SK-N-SH (cell line): Measurements from ENCODE around the gene MLLT1. TPM values are rescaled to one million over a fixed set of nuclear protein-coding genes. Genes with fewer than 3 reads are reported as not detected.

ENCODE experiments used
- CTCF ChIA-PET: fragments of 300-600, 350-600 bp; formaldehyde crosslinking; extraction: SDS; loops from one replicate; lab custom pipeline; 2021; lab: Yijun Ruan, JAX
- POLR2A ChIA-PET: fragments of 350-600 bp; sonication (Branson Sonifier 250); formaldehyde crosslinking; extraction: SDS; loops from one replicate; lab custom pipeline; 2020; ENCODE audit warnings: antibody characterized with exemption, inconsistent platforms; lab: Yijun Ruan, JAX
- DNase-seq: peaks from one replicate; pipeline ENCODE4 v3.0.0; 2012
- H2AFZ ChIP-seq: fragments of 200-600 bp; sonication (generic); 2 replicates; pipeline ENCODE4 v1.8.1; 2016; ENCODE audit warnings: antibody characterized with exemption, mild to moderate bottlenecking, low read depth
- H3F3A ChIP-seq: fragments of 200-600 bp; sonication (generic); replicated peaks from 2 replicates; pipeline ENCODE3; 2016; ENCODE audit warnings: antibody characterized with exemption, mild to moderate bottlenecking; ENCODE audit not compliant: insufficient read depth
- H3K27ac ChIP-seq, 2 experiments: fragments of 200-500 bp in 1 of 2; fragments of 200-600 bp in 1 of 2; sonication (Bioruptor generic) in 1 of 2; sonication (generic), shearing (Covaris generic) in 1 of 2; 2 replicates each; pipeline versions ENCODE4 v1.5.1 to v1.6.1; 2014 to 2016; ENCODE audit warnings: low read depth in 2 of 2, inconsistent platforms in 1 of 2, low read length in 1 of 2, mild to moderate bottlenecking in 1 of 2, mixed read lengths in 1 of 2
- H3K27me3 ChIP-seq: fragments of 200-600 bp; sonication (generic), shearing (Covaris generic); 2 replicates; pipeline ENCODE4 v1.6.1; 2016; ENCODE audit warnings: mixed run types; ENCODE audit not compliant: insufficient read depth
- H3K36me3 ChIP-seq, 2 experiments: fragments of 200-500 bp in 1 of 2; fragments of 200-600 bp in 1 of 2; sonication (Bioruptor generic) in 1 of 2; sonication (generic) in 1 of 2; replicated peaks in 1 of 2; 2 replicates each; pipeline versions ENCODE3 to v1.5.1; 2014 to 2016; ENCODE audit warnings: low read length in 1 of 2, mild to moderate bottlenecking in 1 of 2; ENCODE audit not compliant: insufficient read depth in 2 of 2, control insufficient read depth in 1 of 2
- H3K4me1 ChIP-seq, 2 experiments: fragments of 200-500 bp in 1 of 2; fragments of 200-600 bp in 1 of 2; sonication (Bioruptor generic) in 1 of 2; sonication (generic), shearing (Covaris generic) in 1 of 2; 2 replicates each; pipeline versions ENCODE4 v1.5.1 to v1.6.1; 2014 to 2016; ENCODE audit warnings: low read depth in 1 of 2, low read length in 1 of 2, mixed run types in 1 of 2; ENCODE audit not compliant: insufficient read depth in 2 of 2, control insufficient read depth in 1 of 2
- H3K4me2 ChIP-seq: fragments of 200-600 bp; sonication (generic), shearing (Covaris generic); 2 replicates; pipeline ENCODE4 v1.6.1; 2017; ENCODE audit warnings: mixed run types
- H3K4me3 ChIP-seq, 2 experiments: fragments of 200-500 bp in 1 of 2; fragments of 200-600 bp in 1 of 2; sonication (Bioruptor generic) in 1 of 2; sonication (generic), shearing (Covaris generic) in 1 of 2; 2 replicates each; pipeline versions ENCODE4 v1.5.1 to v1.8.1; 2014 to 2016; ENCODE audit warnings: low read depth in 2 of 2, inconsistent platforms in 1 of 2, low read length in 1 of 2, mild to moderate bottlenecking in 1 of 2, mixed read lengths in 1 of 2, moderate library complexity in 1 of 2
- H3K79me2 ChIP-seq: fragments of 200-600 bp; sonication (generic); 2 replicates; pipeline ENCODE4 v1.8.1; 2017; ENCODE audit warnings: mild to moderate bottlenecking; ENCODE audit not compliant: insufficient read depth
- H3K9ac ChIP-seq: fragments of 200-600 bp; sonication (generic); 2 replicates; pipeline ENCODE4 v1.6.1; 2017; ENCODE audit warnings: mixed run types
- H3K9me2 ChIP-seq: fragments of 200-600 bp; sonication (generic); 2 replicates; pipeline ENCODE4 v1.6.1; 2017; ENCODE audit warnings: mixed run types
- H3K9me3 ChIP-seq: fragments of 200-600 bp; sonication (generic); 2 replicates; pipeline ENCODE4 v1.6.1; 2017; ENCODE audit warnings: mixed run types, mild to moderate bottlenecking, moderate library complexity
- H4K20me1 ChIP-seq: fragments of 200-600 bp; sonication (generic); 2 replicates; pipeline ENCODE4 v1.6.1; 2017; ENCODE audit warnings: mild to moderate bottlenecking, mixed run types; ENCODE audit not compliant: insufficient read depth
- CTCF ChIP-seq: fragments of 200-600 bp; sonication (generic); IDR thresholded peaks from 2 replicates; pipeline ENCODE4 v1.6.1; 2017; ENCODE audit warnings: antibody characterized with exemption, mild to moderate bottlenecking, moderate library complexity
- GABPA ChIP-seq: IDR thresholded peaks from 2 replicates; pipeline ENCODE4 v1.4.0; 2012; ENCODE audit warnings: low read depth, mild to moderate bottlenecking
- IRF3 ChIP-seq: fragments of 150-350 bp; IDR thresholded peaks from 2 replicates; pipeline ENCODE4 v1.6.1; 2016; ENCODE audit warnings: mild to moderate bottlenecking, low read depth, low read length
- JUND ChIP-seq: IDR thresholded peaks from 2 replicates; pipeline ENCODE4 v1.4.0; 2012
- MAX ChIP-seq: IDR thresholded peaks from 2 replicates; pipeline ENCODE4 v1.4.0; 2012; ENCODE audit warnings: low read depth
- MXI1 ChIP-seq: IDR thresholded peaks from 2 replicates; pipeline ENCODE4 v1.6.1; 2012; ENCODE audit warnings: mild to moderate bottlenecking, low read depth, low read length, improper control_type of control experiment
- NFIC ChIP-seq: IDR thresholded peaks from 2 replicates; pipeline ENCODE4 v1.4.0; 2012; ENCODE audit warnings: borderline replicate concordance
- RAD21 ChIP-seq: IDR thresholded peaks from 2 replicates; pipeline ENCODE4 v1.6.1; 2012; ENCODE audit warnings: mild to moderate bottlenecking, low read length
- RFX5 ChIP-seq: IDR thresholded peaks from 2 replicates; pipeline ENCODE4 v1.6.1; 2012; ENCODE audit warnings: mild to moderate bottlenecking, improper control_type of control experiment, low read length
- RXRA ChIP-seq: IDR thresholded peaks from 2 replicates; pipeline ENCODE4 v1.4.0; 2012; ENCODE audit warnings: low read depth, mild to moderate bottlenecking, borderline replicate concordance
- SMC3 ChIP-seq: IDR thresholded peaks from 2 replicates; pipeline ENCODE4 v1.6.1; 2012; ENCODE audit warnings: low read depth, low read length, improper control_type of control experiment
- TCF12 ChIP-seq: IDR thresholded peaks from 2 replicates; pipeline ENCODE4 v1.4.0; 2012
- USF1 ChIP-seq: IDR thresholded peaks from 2 replicates; pipeline ENCODE4 v1.4.0; 2012; ENCODE audit warnings: low read depth, borderline replicate concordance
- YY1 ChIP-seq: IDR thresholded peaks from 2 replicates; pipeline ENCODE4 v1.4.0; 2012; ENCODE audit warnings: low read depth, mild to moderate bottlenecking
- WGBS: methylation state at CpG from one replicate; pipeline ENCODE4 v1.1.6; 2017; ENCODE audit warnings: low lambda C conversion rate; 5-methylcytosine and 5-hydroxymethylcytosine counted together
- polyA plus RNA-seq, 3 experiments: library from polyadenylated mRNA; depleted of rRNA; stranded (reverse); fragments of >200 nt; gene quantifications; 2 replicates each; pipeline ENCODE4 v1.2.3, GENCODE V29; 2012

Gene MLLT1
- polyA plus RNA-seq, 1 of the 3 experiments (the other 2 are of a cell fraction) = 19.0 TPM

GRCh38 chr19:6167115-6167514 is 112.7 kb downstream of the MLLT1 start:
- H3K9me3 ChIP-seq = no peaks in the 10 kb centered on the region; the same call in 1 of the 2 replicates
- H2AFZ ChIP-seq = no peak overlapping the region
- no peak overlapping the region for H3K9ac ChIP-seq
- CTCF ChIA-PET = interaction anchor here (0.9 to 1.0 kb wide), 2 partner anchors 41 to 47 kb away, joined by 3 read pairs; no protein-coding TSS in a partner anchor
- H3K4me1 ChIP-seq = no peaks in the 10 kb centered on the region
- 69% methylated on average over 1 of the region's 1 CpG for WGBS
- no peaks in the 10 kb centered on the region for H3K9me2 ChIP-seq
- no peaks in the 10 kb centered on the region for H3K27me3 ChIP-seq
- H3K79me2 ChIP-seq = no peaks in the 10 kb centered on the region
- no peak overlapping the region for H3K4me2 ChIP-seq
- DNase-seq = no peak
- no peak overlapping the region for H3K27ac ChIP-seq
- POLR2A ChIA-PET = no interaction called here
- no peaks in the 10 kb centered on the region for H4K20me1 ChIP-seq
- H3K4me3 ChIP-seq = no peak overlapping the region
- H3K36me3 ChIP-seq = no peaks in the 10 kb centered on the region
- no peaks in the 10 kb centered on the region for H3F3A ChIP-seq
- TF ChIP-seq IRF3 (no peak), RFX5 (no peak), GABPA (no peak), YY1 (no peak), RXRA (no peak), TCF12 (no peak), JUND (no peak), NFIC (no peak)

- Histone ChIP-seq H3K4me3 (no peak overlapping the region), H3K27ac (no peak overlapping the region), H2AFZ (no peak overlapping the region), H3K9ac (no peak overlapping the region), H3F3A (no peaks in the 10 kb centered on the region), H4K20me1 (no peaks in the 10 kb centered on the region), H3K4me1 (no peaks in the 10 kb centered on the region), H3K9me3 (no peaks in the 10 kb centered on the region; the same call in 1 of the 2 replicates), H3K36me3 (no peaks in the 10 kb centered on the region), H3K27me3 (no peaks in the 10 kb centered on the region), H3K4me2 (no peak overlapping the region), H3K9me2 (no peaks in the 10 kb centered on the region), H3K79me2 (no peaks in the 10 kb centered on the region)
- ChIA-PET POLR2A (no interaction called here), CTCF (interaction anchor here (0.6 to 1.5 kb wide), 6 partner anchors 9 to 135 kb away, joined by 3 to 5 read pairs (median 3); no protein-coding TSS in a partner anchor)
- no peak for TF ChIP-seq MAX
- no peak for TF ChIP-seq RXRA
- no peak for TF ChIP-seq USF1
- TF ChIP-seq CTCF = no peak
- TF ChIP-seq SMC3 = no peak
- TF ChIP-seq GABPA = no peak
- no peak for TF ChIP-seq RAD21
- TF ChIP-seq MXI1 = no peak
- WGBS = 49% methylated on average over 5 of the region's 5 CpGs
- no peak for DNase-seq
Observed at GRCh38 chr19:6164906-6165531, 114.8 kb downstream of the MLLT1 start.
